ENCODE data around the gene FAM3D.
"Not testable (repeated sequence)": the region's sequence is repeated elsewhere in the genome, so short reads cannot be mapped to it uniquely, and the experiment has no call there.

Gene FAM3D

DNA sequence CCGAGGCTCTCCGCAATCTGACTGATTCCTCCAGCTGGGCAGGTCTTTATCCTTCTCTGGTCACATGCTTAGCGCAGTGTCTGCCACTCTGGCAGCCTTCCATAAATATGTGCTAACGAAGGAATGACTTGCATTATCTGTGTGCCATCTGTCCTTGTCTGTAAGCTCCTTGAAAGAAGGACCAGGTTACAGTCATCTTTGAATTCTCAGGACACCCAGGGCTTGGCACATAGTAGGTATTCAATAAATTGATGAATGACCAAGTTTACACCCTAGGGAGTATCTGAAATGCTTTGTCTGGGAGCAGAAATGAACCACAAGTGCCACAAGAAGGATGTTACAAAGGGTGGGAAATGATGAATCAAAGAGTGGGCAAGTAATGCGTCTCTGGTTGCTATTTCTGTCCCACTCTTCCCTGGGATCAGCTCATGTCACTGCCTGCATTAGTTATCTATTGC, 16.5 kb upstream of the FAM3D start:
- no peak for DNase-seq

DNA sequence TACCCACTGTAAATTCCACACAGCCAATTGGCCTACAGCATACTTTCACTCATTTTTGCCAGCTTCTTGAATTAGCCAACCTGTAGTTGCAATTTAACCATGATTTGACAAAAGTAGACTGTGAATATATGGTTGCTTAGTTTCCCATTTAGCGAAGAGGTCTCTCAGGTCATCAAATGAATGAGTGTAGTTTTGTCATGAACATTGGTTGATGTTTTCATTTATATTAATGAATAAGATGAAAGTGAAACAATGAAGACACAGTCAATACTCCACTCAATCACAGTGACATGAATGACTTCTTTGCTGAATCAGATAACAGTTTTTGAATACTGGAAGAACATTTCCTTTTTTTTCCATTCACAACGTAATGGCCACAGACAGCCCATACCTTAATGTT, 15.3 kb upstream of the FAM3D start:
- DNase-seq = no peak

DNA sequence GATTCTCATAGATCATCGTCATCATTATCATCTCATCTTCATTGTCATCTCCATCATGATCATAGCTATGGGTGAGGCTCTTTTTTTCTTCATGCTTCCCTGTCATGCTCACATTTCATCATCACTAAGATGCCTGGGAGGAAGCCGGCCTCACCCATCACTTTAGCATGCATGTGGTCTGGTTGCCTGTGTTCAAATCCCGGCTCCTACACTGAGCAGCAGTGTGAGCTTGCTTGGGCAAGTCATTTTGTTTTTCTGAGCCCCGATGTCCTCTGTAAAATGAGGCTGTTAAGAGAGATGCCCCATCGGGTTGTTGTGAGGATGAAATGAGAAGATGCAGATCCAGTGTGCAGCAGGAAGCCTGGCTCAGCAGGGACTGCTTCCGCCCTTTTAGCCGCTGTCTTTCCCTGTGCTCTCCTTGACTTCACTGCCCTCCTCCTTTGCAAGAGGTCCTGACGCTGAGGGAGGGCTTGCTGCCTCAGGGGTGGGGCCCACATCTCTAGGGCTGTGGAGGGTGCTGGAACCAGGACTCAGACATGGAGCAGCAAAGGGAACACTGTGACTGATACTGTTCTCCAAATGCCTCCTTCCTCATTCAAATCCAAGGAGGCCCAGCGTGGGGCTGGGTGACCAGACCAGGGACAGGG, 14.4 kb upstream of the FAM3D start:
- no peak for DNase-seq

DNA sequence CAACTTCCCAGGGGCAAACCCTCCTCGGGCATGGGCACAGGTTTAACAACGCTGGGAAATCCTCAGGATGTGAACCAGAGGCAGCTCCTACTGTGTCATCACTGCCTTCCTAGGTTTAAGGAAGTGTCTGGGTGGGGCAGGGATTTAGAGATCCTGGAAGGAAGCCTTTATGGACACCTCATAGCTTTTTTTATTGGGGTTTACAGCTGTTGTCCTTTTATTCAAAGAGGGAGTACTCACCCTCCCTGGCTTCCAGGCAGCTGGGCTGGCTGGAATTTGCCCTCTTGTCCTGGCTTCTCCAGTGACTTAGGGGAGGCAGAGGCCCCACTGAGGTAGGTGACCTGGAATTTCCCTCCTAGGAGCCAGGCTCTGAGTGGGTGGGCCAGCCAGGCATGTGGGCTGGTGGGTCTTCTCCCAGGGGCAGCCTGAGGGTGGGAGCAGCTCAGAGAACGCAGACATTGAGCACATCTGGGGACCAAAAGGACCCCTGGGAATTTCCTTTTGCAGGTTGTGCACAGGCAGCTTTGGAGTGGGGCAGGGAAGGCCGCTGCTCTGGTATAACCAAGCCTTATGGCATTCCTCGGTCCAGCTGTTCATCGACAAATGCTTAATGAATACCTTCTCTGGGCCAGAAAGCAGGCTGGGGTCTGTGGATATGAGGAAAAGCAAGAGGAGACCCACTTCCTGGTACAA, 13.5 kb upstream of the FAM3D start:
- no peak for DNase-seq

DNA sequence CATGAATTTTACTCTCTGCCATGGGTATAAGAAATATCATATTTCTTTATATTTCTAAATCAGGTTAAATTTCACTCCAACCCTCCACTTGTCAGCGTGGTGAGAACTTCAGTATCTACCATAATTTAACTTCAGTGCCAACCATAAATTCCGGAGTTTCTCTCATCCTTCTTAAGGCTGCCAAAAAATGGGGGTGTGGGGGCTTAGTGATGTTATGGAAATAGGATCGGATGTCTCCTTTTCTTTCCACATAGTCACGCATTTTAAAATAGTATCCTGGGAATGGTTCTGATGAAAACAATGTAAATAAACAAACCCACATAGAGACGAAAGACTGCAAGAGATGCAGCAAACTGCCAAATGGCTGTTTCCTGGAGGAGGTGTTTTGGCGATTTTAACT, 12.9 kb upstream of the FAM3D start:
- no peak for DNase-seq

DNA sequence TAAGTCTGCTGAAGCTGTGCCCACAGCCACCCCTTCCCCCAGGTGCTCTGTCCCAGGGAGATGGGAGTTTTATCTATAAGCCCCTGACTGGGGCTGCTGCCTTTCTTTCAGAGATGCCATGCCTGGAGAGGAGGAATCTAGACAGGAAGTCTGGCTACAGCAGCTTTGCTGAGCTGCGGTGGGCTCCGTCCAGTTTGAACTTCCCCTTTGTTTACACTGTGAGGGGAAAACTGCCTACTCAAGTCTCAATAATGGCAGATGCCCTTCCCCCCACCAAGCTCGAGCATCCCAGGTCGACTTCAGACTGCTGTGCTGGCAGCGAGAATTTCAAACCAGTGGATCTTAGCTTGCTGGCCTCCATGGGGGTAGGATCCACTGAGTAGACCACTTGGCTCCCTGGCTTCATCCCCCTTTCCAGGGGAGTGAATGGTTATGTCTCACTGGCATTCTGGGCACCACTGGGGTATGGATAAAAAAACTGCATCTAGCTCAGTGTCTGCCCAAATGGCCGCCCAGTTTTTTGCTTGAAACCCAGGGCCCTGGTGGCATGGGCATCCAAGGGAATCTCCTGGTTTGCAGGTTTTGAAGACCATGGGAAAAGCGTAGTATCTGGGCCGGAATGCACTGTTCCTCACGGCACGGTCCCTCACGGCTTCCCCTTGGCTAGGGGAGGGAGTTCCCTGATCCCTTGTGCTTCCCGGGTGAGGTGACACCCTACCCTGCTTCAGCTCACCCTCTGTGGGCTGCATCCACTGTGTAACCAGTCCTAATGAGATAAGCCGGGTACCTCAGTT, 11.8 kb upstream of the FAM3D start:
- not testable (repeated sequence) for DNase-seq

DNA sequence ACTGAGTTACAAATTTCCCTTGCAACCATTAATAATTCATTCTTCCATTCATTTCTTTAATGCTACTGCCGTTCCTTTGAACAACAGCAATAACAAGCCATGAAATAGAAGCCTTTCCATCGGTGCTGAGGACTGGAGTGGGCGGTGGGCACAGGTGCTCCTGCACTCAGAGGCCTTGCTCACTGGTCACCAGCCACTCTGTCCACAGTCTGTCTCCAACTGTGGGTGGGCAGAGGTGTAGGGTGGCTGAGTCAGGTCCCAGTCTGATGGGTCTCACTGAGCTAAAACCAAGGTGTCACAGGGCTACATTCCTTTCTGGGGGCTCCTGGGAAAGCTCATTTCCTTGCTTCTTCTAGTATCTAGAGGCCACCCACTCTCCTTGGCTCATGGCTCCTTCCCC, 6.3 kb upstream of the FAM3D start:
- no peak for DNase-seq

DNA sequence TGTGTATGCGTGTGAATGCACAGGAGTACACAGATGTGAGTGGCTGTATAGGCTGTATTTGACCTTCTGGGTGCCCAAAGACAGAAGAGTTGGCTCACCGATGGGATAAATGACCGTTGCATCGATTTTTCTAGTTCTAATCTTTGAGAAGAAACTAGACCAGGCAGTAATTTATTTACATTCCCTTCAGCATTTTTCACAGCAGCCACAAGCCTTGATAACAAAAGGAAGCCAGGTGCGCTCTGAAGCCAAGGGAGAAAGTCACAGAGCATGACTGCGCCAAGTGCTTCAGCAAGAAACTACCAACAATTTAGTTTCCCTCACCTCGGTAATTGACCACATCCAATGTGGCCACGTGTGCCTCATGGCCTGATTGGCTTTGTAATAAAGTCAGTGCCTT, 5.9 kb upstream of the FAM3D start:
- no peak for DNase-seq

DNA sequence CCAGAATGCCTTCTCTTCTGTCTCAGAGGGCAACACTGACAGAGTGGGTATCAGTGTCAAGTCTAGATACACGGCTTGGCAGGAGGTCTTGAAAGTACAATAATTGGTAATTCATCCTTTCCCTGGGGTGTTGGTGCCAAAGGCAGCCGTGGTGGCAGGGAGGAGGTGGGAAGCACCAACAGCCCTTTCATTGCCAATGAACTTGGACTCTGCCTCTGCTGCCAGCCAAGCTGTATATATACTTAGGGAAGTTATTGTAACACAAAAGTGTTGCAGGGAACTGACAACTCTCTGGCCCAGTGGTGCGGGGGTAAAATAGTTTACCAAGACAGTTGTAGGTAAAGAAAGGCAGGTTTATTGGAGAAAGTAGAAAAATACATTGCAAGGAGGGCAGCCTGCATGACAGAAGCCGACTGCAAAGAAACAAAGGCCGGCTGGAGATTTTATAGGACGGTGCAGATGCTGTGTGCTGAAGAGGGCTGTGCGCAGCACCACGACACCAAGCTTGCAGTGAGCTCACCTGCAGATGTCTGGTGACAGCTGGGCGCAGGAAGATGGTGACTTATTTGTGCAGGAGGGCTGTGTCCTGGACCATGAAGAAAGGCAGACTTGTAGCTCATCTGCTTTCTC, 4.0 kb upstream of the FAM3D start:
- no peak for DNase-seq

DNA sequence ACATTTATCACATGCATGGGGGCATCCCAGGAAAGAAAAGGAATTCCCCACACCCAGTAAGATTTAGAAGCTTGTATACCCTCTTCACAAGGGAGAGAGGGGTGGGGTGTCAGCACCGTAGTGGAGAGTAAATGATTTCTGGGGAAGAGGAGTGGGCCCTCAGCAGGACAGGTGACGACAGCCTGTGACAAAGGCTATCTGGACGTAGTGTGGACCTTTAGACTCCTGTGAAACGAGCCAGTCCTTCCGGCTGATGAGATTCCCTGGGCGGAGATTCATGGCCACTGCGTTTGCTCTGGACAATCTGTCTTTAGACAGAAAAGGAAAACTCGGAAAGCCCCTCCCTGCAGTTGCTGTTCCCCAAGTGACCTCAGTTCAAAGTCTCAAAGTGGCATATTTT, 1.7 kb upstream of the FAM3D start:
- no peak for DNase-seq

DNA sequence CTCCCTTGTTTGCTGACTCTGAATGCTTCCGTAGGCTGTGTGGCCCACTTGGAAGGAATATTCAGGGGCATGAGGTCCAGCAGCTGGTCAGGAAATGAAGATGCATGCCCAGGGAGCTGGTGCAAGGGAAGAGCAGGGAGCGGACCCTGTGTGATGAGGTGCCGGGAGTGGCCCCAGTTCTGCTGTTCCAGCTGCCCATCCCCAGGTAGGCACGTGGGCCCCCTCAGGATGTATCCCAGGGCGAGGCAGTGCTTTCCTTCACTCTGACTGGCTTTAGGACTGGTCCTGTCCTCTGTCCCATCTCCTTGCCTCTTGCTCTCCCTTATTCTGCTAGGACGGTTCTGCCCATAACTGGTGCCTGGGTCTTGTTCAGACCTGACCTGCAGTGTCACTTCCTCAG, 1.1 kb upstream of the FAM3D start:
- no peak for DNase-seq

DNA sequence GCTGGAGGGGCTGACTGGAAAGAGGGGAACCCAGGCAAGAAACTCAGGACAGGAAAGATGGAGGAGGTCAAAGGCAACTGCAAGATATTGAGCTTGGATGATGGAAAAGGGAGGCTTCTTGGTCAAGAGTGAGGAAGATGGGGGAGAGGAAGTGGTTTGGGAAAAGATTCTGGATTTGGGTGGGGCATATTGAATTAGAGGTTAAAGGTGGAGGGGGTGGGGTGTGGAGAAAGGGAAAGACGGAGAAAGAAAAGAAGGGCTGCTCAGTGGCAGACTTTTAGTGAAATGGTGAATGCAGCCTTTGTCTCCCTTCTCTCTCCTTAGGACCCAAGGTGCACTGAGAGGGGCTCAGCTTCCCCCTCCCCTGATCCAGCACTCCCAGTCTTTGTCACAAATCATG, 655 bp upstream of the FAM3D start:
- DNase-seq = no peak

DNA sequence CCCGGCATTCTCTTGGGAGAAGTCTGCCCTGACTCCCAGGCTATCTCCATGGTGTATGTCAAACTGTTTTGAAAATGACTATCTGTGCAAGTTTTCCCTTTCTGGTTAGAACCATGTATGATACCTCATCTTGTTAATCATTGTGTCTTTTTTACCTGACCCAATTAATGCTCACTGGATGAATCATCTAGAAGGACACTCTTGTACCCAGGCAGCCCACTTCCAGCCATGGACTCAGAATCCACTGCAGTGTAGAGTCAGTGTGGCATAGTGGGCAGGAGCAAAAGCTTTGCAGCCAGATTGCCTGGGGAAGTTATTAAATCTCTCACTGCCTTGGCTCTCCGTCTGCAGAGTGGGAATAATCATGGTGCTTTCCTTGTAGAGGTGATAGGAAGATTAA, 1.2 kb downstream of the FAM3D start:
- no peak for DNase-seq

DNA sequence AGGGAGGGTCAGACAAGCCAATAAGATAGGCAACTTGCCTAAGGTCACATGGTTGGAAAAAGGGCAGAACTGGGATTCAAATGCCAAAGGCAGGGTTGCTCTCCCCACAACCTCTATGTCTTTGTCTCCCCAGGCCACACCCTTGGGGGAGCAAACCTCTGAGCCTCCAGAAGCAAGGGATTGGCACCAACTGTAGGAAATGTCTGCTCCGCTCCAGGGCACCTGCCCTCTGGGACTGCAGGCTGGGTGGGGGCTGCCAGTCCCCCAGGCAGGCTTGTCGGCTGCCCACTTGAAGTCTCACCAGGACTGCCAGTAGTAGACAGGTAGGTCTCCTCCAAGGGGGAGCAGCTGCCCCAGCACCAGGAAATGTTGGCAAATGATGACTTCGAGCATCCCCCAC, 2.0 kb downstream of the FAM3D start:
- no peak for DNase-seq

DNA sequence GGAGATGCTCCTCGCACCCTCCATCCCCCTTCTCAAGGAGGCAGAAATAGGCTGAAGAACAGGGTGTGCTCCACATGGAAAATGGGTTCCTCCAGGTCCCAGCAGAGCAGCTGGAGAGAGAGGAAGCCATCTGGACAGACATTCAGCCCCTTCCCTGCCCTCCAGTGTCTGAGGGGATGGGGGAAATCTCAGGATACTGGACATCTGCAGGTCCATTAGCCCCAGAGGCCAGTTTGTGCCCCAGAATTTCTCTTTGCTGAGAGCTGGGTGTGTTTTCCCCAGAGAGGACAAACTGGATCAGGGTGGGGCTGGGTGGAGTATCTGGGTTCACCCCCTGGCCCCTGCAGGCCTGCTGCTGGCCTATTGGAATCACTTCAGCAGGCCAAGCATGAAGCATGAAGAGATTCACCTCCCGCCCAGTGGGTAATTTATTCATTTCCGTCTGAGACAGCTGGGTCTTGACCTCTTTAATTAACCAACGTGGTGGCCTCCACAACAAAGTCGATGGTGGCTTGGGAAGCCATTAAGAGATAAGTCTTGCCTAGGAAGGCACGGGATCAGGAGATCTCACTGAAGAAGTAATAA, 4.6 kb downstream of the FAM3D start:
- DNase-seq = no peak

DNA sequence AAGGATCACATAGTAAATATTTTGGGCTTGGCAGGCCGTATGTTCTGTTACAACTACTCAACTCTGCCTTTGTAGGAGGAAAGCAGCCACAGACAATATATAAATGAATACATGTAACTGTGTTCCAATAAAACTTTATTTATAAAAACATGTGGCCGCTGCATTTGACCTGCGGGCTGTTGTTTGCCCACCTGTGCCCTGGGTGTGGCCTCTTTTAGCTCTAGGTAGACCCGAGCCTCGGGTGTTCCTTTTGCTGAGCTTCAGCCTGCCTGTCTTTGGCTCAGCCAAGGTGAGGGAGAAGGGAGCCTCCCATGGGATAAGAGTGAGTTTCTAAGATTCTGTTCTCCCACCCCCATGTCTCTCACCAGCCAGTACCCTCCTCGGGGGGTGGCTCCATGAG, 5.6 kb downstream of the FAM3D start:
- no peak for DNase-seq

DNA sequence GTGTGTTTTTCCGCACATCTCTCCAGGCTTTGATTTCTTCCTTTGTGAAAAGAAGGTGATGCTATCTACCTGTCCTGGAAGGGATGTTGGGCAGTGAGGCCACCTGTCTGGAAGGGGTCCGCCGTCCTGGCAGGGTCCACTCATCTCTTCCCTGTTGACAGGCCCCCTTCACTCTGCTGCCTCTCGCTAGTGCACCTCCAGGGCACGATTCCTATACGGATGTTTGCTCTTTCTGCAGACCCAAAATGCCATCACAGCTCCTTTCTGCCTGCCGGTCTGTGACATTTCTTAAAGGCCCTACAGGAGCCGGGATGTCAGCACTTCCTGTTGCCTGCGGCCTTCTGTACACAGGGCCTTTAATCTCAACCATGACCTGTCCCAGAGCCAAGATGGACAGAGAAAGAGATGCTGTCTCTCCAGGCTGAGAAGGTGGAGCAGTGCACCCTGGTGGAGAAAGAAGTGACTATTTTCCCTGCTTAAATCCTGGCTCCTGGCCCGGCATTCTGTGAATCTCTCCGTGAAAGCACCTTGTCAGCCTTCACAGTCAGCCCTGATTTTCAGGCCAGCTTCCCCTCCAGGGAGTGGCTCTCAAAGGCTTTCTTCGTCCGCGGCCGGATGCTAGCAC, 7.4 kb downstream of the FAM3D start:
- DNase-seq = no peak

DNA sequence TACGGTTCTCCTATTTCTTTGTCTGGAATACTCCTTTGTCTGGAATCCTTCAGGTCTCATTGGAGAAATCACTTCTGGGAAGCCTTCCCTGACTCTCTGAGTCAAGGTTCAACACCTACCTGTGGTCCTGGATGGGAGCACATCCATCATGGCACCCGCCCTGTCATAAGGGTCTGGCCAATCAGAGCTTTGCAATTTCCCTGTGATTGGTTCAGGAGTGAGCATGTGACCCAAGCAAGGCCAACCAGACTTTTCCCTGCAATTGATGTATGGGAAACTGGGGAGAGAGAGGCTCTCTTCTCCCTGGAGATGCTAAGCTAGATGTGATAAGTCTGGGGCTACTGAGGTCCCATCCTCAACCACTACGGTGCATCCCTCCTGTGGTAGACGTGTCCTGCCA, 8.1 kb downstream of the FAM3D start:
- no peak for DNase-seq

DNA sequence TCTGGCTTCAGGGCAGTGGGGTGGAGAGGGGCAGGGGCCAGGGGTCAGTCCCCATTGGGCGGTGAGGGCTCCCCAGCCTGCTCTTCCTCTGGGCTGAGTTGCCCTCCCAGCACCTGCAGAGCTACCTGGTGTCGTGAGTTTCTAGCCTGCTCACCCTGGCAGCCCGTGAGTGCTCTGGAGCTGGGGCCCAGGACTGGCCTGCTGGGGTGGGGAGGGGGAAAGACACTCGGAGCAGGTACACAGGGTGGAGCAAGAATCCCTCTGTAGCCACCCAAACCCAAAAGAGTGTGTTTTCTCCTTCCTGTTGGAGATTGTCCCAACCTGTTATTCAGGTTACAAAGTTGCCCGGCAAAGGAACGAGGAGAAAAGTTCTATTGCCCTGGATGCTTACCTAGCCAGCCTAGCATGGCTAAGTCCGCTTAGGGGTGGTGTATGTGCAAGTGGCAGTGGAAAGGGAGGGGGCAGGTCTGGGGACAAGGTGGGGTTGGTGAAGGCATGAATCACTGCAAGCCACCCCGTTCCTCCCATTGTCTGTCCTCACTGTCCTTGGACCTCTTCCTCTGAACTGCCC, 8.9 kb downstream of the FAM3D start:
- DNase-seq = no peak

DNA sequence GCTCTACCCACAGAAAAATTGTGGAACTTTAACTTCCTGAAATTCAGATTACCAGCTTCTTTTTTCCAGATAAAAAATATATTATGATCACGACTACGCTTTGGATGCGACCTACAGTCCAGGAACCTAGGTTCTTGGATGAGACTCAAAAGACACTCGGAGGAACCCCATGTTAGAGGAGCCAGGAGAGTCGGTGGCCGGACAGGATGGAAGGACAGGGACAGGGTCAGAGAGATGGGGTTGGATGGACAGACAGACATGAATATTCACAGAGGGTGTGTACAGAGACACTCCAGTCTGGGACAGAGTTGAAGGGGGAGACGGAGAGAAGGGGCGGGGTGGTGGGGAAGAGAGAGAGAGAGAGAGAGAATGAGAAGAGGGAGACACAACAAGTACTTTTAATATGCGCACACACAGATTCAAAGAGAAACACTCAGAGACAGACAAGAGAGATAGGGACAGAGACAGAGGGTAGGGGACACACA, 9.5 kb downstream of the FAM3D start:
- DNase-seq = no peak

DNA sequence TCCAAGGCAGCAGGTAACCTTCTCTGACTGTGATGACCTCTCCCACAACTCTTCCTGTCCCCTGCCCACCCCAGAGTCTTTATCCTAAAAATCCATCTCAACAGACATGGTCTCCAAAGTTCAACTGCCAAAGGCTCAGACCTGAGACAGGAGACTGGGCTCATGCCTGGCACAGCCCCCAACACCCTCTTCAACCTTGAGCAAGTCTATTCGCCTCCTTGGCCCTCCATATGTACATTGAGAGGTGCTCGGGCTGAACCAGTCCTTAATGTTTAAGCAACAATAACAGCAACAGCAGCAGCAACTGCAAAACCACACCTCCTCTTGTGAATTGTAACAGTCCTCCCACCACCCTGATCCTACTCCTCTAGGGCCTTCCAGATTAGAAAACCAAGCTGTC, 9.9 kb downstream of the FAM3D start:
- no peak for DNase-seq

DNA sequence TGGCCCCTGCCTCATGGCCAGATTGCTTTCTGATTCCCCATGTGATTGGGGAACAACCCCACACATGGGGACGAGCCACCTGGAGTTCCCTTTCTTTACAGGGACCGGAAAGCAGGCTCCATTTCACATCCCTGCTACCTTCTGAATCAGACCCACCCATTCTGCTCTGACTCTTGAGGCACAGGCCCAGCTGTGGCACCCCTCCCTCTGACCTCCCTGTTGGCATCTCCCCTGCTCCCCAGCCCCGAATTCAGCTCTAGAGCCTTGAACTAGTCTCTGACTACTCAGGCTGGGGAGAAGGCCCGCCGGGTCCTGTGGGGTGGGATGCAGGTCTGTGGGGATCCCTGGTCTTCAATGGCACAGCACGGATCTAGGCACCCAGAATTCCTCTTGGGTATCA, 12.1 kb downstream of the FAM3D start:
- DNase-seq = no peak

Data from NCI-H510A (cell line).